ENCODE results near the gene ZNF324B. TPM values are rescaled to one million over a fixed set of nuclear protein-coding genes. Genes with fewer than 3 reads are reported as not detected.
A peak's percentile ranks its signal among the peaks of the same experiment; 100 is the strongest.
"Not testable (repeated sequence)": the region's sequence is repeated elsewhere in the genome, so short reads cannot be mapped to it uniquely, and the experiment has no call there.

The ZNF324B gene
- total and polyA plus RNA-seq, 12 donors: 1.4 to 5.2 (median 3.0) TPM

DNA sequence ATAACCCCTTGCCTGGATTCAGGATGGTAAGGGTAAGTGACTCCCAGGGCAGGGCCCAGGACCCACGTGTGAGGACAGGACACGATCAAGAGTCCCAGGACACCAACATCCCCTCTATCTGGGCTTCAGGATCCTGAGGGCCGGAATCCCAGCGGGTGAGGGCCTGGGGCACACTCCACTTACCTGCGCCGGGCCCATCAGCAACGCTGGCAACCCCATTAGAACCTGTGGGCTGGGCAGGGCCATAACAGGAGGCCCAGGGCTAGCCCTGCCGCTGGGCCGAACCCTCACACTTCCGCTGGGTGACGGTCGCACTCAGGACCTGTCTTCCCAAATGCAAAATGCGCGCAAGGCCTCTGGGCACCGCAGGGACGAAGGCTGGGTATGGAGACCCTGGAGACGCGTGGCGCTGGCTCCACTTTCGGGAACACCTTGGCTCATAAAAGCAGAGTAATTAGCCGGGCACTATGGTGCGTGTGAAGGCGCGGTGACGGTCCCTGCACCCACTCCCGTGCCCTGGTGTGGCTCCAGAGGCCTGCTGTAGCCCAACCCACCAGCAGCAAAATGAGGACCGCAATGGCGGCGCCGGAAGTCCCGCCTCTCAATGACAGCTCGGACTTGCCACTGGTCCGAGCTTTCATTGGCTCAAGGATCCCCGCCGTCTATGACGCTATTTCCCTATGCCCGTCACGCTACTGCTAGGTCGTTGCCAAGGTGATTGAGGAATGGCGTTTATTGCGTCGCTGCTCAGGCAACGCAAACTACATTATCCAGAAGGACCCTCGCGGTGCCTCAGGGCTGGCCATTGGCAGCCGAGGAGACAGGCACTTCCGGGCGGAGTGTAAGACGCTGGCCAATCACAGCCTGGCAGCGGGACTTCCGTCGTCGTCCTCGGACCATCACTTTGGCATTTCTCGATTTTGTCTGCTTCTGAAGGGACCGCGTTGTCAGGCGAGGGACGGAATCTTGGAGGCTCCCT is 11.6 kb upstream of the ZNF324B start, which contains the start of gene ZNF132:
ZNF132 (minus strand) TSS at position 578 of the 979 bp plus-strand sequence; CDS start at position 246, 332 bp downstream.
- peaks cover 0 to 53% (median 26%) of the 10 kb centered on the region in 11 donors for H3K9me3 ChIP-seq
- peaks cover 4 to 26% (median 18%) of the 10 kb centered on the region in 9 donors for H3K4me1 ChIP-seq
- peaks cover 4 to 43% (median 24%) of the 10 kb centered on the region in 9 donors for H3K36me3 ChIP-seq
- 5 to 7% methylated on average over 59 of the region's 59 CpGs for WGBS, 2 donors
- H3K27ac ChIP-seq: peak within 1 kb of the TSS in 9 of 10 donors; percentile 51 to 89 (median 78)
- DNase-seq (peak; percentile 92 to 99), ATAC-seq (peak; percentile 97 to 100 (median 99))
- intact Hi-C loops (cut with DNase I): loop anchor here in 2 of 10 donors (1.0 to 2.0 kb wide), 3 partner anchors 11 to 32 kb away; partner anchors contain the start of genes ZNF324 (in 1 of the 2), ZNF324B (in 1 of the 2) and ZNF584 (in 1 of the 2)
- peak within 1 kb of the TSS; percentile 54 to 95 (median 70) for H3K4me3 ChIP-seq
- TF ChIP-seq, protein P1, sequence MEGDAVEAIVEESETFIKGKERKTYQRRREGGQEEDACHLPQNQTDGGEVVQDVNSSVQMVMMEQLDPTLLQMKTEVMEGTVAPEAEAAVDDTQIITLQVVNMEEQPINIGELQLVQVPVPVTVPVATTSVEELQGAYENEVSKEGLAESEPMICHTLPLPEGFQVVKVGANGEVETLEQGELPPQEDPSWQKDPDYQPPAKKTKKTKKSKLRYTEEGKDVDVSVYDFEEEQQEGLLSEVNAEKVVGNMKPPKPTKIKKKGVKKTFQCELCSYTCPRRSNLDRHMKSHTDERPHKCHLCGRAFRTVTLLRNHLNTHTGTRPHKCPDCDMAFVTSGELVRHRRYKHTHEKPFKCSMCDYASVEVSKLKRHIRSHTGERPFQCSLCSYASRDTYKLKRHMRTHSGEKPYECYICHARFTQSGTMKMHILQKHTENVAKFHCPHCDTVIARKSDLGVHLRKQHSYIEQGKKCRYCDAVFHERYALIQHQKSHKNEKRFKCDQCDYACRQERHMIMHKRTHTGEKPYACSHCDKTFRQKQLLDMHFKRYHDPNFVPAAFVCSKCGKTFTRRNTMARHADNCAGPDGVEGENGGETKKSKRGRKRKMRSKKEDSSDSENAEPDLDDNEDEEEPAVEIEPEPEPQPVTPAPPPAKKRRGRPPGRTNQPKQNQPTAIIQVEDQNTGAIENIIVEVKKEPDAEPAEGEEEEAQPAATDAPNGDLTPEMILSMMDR (IDR thresholded peaks at IDR 0.05): no peak
- H3K27me3 ChIP-seq: no peaks in the 10 kb centered on the region

DNA sequence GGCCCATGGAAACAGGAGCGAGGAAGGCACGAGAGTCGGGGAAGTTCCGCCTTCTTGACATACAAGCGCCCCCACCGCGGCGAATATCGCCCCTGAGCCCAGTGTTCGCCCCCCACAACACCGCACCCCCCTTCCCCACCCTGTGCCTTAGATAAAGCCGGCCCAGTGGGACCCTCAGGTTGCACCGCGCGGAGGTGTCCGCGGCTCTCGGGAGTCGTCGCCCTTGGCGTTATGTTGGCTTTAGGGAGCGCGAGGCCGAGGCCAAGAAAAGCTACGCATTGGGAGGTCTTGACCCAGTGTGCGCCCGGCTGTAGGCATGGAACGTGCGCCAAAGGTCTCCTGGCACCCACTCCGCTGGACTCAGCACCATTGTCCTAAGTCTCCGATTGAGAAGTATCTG is 10.9 kb upstream of the ZNF324B start:
- ATAC-seq: peak in 6 of 8 donors; percentile 2 to 48 (median 4)
- Histone ChIP-seq H3K9me3 (peaks cover 0 to 46% (median 19%) of the 10 kb centered on the region in 11 donors), H3K36me3 (peaks cover 0 to 36% (median 17%) of the 10 kb centered on the region in 9 donors), H3K4me1 (peaks cover 4 to 26% (median 18%) of the 10 kb centered on the region in 9 donors), H3K27ac (peak overlapping the region in 9 of 10 donors; percentile 51 to 89 (median 78)), H3K27me3 (no peaks in the 10 kb centered on the region), H3K4me3 (peak overlapping the region; percentile 37 to 95 (median 70))
- intact Hi-C loops (cut with DNase I): loop anchor here in 2 of 10 donors (1.0 to 2.0 kb wide), 3 partner anchors 11 to 32 kb away; partner anchors contain the start of genes ZNF324 (in 1 of the 2), ZNF324B (in 1 of the 2) and ZNF584 (in 1 of the 2)
- WGBS, 2 donors: 9 to 13% methylated on average over 31 of the region's 31 CpGs
- TF ChIP-seq, protein P1 (IDR thresholded peaks at IDR 0.05): no peak
- DNase-seq: no peak

DNA sequence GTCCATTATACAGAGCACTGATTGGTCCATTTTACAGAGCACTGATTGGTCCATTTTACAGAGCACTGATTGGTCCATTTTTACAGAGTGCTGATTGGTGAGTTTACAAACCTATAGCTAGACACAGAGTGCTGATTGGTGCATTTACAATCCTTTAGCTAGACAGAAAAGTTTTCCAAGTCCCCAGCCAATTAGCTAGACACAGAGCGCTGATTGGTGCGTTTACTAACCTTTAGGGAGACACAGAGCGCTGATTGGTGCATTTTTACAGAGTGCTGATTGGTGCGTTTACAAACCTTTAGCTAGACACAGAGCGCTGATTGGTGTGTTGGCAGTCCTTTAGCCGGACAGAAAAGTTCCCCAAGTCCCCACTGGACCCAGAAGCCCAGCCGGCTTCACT is 8.4 kb upstream of the ZNF324B start:
- DNase-seq; H3K4me3 ChIP-seq; ATAC-seq; intact Hi-C loops (cut with DNase I); H3K27me3 ChIP-seq; H3K27ac ChIP-seq: not testable (repeated sequence)
- peaks cover 0 to 11% (median 0%) of the 10 kb centered on the region in 9 donors for H3K36me3 ChIP-seq
- H3K9me3 ChIP-seq: peaks cover 0 to 21% (median 5%) of the 10 kb centered on the region in 11 donors
- WGBS, 2 donors: 86 to 91% methylated on average over 7 of the region's 7 CpGs
- H3K4me1 ChIP-seq: peaks cover 4 to 26% (median 18%) of the 10 kb centered on the region in 9 donors

DNA sequence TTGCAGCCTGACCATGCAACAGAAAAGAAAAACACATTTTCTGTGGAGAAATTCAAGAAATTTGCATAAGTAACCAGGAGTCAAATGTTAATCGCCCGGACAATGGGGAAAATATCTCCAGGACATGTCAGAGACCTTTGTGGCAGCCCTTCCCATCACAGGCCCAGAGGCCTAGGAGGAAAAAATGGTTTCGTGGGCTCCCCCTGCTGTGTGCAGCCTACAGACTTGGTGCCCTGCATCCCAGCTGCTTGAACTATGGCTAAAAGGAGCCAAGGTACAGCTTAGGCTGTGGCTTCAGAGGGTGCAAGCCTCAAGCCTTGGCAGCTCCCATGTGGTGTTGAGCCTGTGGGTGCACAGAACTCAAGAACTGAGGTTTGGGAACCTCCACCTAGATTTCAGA is 2.6 kb upstream of the ZNF324B start:
- H3K4me3 ChIP-seq; ATAC-seq; H3K36me3 ChIP-seq; H3K9me3 ChIP-seq; H3K27ac ChIP-seq; intact Hi-C loops (cut with DNase I); DNase-seq: not testable (repeated sequence)
- Histone ChIP-seq H3K27me3 (peaks cover 0 to 15% (median 0%) of the 10 kb centered on the region in 7 donors), H3K4me1 (peaks cover 0 to 16% (median 5%) of the 10 kb centered on the region in 9 donors)
- 61 to 73% methylated on average over 3 of the region's 3 CpGs for WGBS, 2 donors

DNA sequence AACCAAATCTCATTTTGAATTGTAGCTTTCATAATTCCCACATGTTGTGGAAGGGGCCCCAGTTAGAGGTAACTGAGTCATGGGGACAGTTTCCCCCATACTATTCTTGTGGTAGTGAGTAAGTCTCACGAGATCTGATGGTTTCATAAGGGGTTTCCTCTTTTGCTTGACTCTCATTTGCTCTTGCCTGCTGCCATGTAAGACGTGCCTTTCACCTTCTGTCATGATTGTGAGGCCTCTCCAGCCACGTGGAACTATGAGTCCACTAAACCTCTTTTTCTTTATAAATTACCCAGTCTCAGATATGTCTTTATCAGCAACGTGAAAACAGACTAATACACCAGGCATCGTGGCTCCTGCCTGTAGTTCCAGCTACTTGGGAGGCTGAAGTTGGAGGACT is 1.4 kb upstream of the ZNF324B start:
- H3K4me3 ChIP-seq; intact Hi-C loops (cut with DNase I); H3K9me3 ChIP-seq; H3K27ac ChIP-seq; ATAC-seq; DNase-seq: not testable (repeated sequence)
- 47 to 61% methylated on average over 5 of the region's 5 CpGs for WGBS, 2 donors
- Histone ChIP-seq H3K36me3 (peaks cover 0 to 14% (median 0%) of the 10 kb centered on the region in 9 donors), H3K27me3 (peaks cover 0 to 15% (median 0%) of the 10 kb centered on the region in 7 donors), H3K4me1 (peaks cover 0 to 16% (median 5%) of the 10 kb centered on the region in 9 donors)
